Suppressor macrophage treated with lipopolysaccharide for 4 hours (primary cell): Measurements from ENCODE around the gene ARHGEF7.
A peak's percentile ranks its signal among the peaks of the same experiment; 100 is the strongest.
"Not testable (repeated sequence)": the region's sequence is repeated elsewhere in the genome, so short reads cannot be mapped to it uniquely, and the experiment has no call there.

Experiments used
- DNase-seq: peaks from one replicate; pipeline ENCODE4 v3.0.0-alpha.2; 2020

ARHGEF7 gene

DNA sequence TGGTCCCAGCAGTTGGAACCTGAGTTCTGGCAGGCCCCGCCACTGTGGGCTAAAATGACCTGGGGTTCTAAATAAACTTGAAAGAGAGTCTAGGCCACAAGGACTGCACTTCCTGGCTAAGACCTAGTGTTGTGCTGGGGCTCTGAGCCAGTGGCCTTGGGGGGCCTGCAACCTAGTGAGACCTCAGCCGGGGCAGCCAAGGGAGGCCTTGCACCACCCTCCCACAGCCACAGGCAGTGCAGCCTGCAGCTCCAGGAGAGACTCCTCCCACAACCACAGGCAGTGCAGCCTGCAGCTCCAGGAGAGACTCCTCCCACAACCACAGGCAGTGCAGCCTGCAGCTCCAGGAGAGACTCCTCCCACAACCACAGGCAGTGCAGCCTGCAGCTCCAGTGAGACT, 142.8 kb downstream of the ARHGEF7 start:
- DNase-seq = not testable (repeated sequence)

DNA sequence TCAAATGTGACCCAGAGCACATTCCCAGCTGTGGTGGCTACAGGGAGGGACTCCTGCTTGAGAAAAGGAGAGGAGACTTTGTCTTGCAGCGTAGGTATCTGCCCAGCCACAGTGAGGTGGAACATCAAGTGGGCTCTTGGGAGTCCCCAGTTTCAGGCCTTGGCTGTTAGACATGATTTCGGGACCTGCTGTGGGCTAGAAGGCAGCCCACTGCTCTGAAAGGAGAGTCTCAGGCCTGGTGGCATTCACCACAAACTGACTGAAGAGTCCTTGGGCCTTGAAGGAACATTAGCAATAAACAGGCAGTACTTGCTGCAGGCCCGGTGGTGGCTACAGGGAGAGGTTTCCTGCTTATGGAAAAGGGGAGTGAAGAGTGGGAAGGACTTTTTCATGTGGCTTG, 143.5 kb downstream of the ARHGEF7 start:
- DNase-seq = no peak

DNA sequence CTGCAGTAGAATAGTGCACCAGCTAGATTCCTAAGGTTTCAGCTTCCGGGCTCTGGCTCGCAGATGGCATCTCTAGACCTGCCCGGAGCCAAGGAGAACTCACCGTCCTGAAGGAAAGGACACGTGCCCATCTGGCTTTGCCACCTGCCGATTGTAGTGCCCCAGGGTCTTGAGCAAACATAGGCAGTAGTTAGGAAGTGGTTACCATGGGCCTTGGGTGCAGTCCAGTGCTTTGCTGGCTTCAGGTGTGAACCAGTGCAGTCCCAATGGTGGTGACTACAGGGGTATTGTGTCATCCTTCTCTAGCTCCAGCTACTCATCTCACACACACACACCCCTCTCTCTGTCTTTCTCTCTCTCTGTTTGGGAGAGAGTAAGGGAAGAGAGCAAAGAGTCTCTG, 143.9 kb downstream of the ARHGEF7 start:
- DNase-seq = no peak

DNA sequence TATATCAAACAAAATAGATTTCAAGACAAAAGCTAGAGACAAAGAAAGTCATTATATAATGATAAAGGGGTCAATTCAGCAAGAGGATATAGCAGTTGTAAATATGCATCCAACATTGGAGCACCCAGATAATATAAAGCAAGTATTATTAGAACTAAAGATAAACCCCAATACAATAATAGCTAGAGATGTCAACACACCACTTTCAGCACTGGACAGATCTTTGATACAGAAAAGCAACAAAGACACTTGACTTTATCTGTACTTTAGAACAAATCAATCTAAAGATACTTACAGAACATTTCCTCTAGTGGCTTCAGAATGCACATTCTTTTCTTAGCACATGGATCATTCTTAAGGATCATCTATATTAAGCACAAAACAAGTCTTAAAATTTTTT, 146.2 kb downstream of the ARHGEF7 start:
- DNase-seq = no peak

DNA sequence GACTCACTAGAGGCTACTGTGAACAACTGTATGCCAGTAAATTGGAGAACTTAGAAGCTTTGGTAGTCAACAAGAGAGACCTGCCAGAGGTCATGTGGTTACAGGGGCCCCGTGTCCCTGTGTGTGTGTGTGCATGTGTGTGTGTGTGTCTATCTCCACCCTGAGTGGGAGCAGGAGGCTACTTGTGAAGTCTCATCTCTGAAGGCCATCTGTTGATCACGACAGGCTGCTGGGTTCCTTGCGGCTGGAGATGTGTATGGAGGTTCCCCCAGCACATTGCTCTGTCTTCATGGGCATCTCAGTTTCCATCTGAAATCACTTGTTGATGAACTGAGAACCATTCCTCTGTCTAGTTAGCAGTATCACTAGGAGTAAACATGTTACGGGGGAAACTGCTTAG, 147.2 kb downstream of the ARHGEF7 start:
- no peak for DNase-seq

DNA sequence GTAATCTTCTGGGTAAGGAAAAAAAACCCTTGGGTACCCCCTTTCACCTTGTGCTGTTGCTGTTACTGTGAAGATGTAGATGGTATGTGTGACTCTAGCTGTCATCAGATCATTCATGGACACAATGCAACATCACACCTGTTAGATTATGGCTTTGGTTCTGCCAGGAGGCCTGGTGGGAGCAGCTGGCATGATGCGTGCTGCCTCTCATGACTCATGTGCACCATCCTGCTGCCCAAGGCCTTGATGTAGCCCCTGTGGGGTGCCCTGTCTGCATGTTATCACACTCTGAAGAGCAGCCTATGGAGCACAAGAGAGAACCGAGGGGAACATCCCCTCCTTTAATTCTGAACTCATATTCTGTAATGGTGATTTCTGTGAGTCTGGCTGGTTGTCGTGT, 147.6 kb downstream of the ARHGEF7 start:
- no peak for DNase-seq

DNA sequence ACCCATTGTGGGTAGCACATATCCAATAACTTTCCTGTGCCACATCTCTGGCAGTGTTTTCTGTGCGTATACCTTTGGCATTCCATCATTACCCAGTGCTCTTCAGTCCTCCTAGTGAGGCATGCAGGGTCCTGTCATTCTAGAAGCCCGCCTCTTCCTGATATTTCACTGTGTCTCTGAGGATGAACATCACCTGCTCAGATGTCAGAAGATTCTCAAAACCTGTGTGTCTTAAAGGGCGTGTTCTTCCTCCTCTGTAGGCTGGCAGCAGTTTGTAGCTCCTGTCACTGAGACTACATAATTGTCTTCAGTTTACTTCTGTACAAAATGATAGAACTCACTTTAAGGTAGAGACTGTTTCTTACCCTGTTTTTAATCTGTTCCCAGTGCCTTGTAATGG, 148.5 kb downstream of the ARHGEF7 start:
- DNase-seq = no peak

DNA sequence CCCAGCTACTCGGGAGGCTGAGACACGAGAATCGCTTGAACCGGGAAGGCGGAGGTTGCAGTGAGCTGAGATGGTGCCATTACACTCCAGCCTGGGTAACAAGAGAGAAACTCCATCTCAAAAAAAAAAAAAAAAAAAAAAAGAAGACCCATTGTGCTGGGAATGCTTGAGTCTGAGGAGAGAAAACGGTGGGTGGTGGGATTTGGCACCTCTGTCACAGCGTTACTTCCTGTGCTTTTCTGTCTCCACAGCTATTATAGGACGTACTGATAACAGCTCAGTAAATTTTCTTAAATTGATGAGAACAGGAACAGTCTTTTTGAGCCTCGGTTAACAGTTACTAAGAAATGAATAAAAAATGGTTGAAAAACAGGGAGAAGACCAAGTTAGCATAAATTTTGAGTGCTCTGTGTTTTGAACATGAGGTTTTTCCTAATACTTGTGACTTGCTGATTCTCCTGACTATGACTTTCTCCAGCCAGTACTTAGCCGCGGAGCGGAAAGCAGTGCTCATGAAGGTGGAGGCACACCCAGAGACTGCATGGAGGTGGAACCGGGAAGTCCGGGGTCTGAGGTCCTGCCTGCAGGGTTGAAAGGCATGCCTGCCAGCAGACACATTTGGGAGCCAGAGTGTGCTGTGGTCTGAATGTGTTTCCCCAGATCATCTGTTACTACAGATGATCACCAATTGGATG, 150.0 kb downstream of the ARHGEF7 start:
- DNase-seq = no peak

DNA sequence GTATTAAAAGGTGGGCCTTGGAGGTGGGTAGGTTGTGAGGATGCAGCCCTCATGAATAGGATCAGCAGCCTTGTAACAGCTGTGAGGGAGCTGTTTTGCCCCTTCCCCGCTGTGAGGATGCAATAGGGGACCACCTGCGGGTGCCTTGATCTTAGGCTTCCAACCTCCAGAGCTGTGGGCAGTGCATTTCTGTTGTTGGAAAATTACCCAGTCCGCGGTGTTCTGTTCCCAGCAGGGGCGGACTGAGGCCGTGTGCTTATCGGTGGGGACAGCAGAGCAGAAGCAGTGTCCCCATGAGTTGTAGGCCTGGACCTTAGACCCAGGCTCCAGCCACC, 150.6 kb downstream of the ARHGEF7 start:
- no peak for DNase-seq

DNA sequence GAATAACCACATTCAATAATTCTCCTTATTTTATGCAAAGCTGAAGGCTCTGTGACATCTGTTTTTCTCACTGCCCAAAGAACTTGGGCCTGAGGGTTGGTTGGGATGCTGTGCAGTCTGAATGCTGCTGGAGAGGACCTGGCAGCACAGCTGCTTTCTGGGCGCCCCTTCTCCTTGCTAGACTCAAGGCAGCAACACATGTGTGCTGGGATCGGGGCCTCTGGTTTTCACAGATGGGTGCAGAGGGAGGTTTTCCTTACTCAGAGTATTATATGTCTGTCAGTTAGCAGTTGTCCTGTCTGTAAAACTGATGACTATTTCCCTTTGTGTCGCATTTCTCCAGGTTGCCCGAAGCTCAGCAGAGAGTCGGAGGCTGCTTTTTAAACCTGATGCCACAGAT, 152.1 kb downstream of the ARHGEF7 start:
- DNase-seq = no peak

DNA sequence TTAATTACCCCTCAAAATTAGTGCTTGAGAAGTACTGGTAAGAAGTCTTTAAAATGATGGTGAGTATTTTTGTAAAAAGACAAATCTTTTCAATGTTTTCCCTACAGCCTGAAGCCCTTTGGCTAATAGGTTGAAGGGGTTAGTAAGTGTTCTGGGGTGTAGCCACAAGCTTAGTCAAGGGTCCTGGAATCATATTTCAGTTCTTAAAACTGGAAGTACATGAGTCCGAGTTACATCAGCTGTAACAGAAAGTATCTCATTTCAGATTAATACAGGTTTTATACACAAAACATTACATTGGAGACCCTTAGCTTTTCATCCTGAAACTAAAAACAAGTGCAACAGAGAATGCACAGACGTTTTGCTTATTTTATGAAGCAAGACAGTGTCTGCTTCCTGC, 152.7 kb downstream of the ARHGEF7 start:
- DNase-seq = no peak

DNA sequence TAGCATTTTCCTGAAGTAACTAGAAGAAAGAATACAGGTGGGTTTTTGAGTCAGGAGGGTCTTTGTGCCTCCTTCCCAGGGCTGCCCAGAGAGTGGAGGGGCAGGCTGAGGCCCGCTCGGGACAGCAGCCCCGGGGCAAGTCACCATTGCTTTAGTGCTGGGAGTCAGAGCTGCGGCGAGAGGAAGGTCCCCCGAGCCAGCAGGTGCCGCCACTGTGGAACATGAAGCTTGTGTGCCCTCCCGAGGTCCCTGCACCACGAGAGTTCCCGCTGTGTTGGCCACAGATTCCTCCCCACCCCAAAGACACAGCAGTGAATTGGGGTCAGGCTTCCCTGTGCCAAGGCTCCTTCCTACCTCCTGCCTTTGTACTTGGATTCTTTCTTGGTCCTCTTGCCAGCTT, 154.4 kb downstream of the ARHGEF7 start:
- DNase-seq = no peak

DNA sequence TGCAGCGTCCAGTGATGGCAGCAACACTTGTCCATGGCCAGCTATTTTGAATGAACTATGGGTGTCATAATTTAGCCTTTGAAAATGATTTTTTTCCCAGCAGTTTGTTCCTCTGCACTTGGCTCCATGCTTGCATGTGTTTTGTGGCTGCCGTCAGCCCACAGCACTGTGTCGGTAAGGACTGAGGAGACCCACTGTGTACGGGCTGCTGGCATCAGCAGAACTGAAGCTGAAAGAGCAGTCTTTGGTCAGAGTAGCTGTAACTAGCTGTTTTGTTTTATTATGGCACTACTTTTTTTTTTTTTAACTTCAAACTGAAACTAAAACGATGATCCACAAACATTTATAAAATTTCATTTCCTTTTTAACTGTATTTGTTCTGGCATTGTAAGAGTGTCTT, 155.0 kb downstream of the ARHGEF7 start:
- DNase-seq = no peak

DNA sequence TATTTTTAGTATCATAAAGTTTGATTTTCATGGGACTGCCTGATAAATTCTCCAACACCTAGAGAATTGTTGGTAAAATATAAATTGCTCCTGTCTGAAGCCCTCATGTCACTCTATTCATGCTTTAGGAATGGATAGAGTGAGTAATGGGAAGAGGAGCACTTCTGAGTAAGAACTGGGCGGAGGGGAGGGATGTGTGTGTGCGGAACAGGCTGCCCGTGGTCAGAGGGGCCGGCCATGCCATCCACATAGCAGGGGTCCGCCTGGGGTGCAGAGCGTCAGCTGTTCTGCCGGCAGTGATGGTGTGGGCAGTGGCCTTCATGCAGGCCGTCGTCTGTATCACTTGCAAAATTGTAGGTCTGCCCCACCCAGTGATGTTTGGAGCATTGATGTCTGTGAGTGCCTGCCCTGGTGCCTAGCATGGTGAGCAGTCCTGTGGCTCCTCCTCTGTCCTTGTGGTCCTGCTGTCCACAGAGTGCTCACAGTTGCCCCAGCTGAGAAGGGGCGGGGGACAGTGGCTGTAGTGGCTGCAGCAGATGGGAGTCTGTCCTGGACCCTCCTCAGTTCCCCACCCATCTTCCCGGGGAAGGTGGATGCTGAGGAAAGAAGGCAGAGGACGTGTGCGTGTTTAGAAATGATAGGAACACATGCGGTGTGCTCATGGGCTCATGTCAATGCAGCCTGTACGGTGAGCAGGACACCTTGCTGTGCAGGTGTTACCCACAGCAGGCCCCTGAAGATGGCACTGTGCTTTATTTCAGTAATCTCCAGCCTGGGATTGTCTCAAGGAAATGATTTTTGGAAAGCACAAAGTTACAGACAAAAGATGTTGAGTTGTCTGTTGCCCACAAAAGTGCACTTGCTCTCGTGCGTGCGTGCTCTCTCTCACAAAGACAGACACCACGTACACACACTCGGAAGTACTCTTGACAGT, 155.9 kb downstream of the ARHGEF7 start:
- no peak for DNase-seq

DNA sequence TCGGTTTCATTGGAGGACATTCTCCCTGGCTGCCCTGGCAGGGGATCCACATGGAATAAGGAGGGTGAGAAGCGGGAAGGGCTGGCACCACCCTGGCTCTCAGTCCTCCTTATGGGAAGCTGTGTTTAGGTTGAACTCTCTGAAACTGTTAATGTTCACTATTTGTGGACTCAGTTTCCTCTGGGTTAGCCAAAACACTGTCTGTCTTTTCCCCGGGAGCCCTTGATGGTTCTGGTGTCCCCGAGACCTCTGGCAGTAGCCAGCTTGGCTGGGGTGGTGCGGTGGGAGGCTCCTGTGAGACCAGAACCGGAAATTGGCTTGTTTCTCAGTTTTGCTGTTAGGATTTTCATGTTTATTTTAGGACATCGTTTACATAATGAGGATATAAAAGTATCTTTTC, 157.0 kb downstream of the ARHGEF7 start:
- no peak for DNase-seq

DNA sequence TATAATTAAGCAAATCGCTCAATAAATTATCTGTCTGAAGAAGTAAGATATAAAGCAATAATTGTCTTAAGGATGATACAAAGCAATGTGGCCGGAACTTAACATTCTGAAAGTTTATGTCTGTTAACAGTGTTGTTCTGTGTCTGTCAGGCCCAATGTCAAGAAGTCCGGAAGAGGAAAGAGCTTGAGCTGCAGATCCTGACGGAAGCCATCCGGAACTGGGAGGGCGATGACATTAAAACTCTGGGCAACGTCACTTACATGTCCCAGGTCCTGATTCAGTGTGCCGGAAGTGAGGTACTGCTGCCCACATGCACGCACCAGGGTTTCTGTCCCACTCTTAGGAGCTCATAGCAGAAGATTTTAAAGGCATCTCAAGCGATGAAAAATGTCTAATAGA, 160.3 kb downstream of the ARHGEF7 start:
- DNase-seq = no peak

DNA sequence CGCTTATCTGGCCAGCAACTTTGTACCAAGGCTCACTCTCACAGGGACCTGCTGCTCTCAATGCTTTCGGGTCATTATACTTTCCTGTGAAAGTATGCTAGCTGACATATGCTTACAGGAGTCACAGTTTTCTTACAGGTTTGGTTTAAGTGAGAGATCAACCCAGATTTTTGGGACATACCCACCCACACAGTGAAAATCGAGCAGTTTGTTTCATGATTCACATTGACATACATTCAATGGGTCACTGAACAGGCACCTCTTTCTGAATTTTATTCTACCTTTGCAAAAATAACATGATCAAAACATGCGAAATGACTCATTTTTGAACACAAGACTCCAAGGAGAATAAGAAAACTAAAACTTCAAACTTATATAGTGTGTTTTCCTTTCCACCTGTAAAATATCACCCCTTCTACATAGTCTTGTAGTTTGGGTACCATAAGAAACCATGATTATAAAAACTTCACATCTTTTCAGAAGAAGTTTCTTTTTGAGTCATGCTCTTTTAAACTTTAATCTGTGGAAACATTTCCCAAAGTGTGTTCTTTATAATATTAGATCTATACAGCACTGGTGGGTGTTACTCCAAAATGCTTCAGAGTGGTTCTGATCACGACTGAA, 161.0 kb downstream of the ARHGEF7 start:
- DNase-seq = no peak

DNA sequence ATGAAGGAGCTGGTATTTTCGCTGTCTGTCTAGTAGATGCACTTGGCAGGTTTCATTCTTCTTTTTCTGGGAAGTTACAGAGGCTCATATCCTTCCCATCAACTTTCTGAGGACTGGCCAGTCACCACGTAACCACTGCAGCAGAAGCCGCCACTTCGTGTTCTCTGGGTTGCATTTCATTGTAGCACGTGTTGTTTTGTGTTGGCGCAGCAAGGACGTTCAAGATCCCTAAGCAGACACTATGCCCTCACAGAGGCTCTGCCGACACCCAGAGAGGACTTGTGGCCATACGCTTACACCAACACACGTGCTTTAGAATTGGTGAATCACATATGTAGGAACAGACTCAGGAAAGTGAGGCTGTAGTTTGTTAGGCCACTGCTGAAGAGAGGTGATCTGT, 163.1 kb downstream of the ARHGEF7 start:
- DNase-seq = no peak

DNA sequence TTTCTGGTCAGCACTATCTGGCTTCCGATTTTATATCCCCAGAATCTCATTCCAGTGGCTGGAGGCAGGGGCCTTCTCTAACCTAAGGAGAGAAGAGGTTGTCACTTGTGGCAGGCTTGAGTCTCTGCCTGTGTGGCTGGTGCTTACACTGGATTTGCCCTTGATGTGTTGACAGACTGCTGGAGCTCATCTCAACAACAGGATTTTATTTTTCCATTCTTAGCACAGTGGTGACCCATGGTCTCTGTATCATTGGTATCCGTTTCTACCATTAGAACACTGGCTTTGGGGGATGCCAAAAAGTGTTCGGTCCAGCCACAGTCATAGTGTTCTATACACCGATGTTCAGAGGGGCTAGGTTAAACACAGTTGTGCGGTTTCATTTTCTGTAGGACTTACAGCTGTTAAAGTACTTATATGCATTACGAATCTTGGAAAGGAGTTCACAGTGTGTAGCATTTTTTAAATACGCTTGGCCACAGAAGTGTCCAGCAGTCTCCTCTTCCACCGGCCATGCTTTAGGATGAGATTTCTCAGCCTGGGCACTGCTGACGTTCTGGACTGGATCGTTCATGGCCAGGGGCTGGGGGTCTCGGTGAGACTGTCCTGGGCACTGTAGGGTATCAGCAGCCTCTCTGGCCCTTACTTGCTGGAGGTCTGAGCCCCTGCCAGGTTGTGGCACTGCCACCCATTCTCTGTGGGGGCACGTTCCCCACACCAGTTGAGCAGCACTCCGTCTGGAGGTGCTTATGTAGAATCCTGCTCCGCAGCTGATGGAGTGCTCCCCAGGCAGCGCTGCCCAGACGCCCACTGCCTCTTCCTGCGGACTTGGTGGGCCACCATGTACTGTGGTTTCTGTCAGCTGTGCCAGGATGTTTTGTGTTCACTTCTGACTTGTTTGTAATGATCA, 163.9 kb downstream of the ARHGEF7 start:
- no peak for DNase-seq

DNA sequence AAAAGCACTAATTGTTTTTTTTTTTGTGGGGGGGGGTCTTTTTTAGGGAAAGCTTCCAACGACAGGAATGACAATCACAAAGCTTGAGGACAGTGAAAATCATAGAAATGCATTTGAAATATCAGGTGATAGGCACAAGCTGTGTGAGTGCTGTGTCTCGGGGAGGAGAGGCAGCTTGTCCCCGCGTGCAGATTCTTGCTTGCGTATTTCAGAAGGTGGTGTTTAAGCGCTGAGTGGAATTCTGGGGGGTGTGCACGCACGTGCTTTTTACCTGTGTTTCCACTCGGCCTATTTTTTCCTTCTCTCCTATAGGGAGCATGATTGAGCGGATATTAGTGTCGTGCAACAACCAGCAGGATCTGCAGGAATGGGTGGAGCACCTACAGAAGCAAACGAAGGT, 165.1 kb downstream of the ARHGEF7 start:
- no peak for DNase-seq

DNA sequence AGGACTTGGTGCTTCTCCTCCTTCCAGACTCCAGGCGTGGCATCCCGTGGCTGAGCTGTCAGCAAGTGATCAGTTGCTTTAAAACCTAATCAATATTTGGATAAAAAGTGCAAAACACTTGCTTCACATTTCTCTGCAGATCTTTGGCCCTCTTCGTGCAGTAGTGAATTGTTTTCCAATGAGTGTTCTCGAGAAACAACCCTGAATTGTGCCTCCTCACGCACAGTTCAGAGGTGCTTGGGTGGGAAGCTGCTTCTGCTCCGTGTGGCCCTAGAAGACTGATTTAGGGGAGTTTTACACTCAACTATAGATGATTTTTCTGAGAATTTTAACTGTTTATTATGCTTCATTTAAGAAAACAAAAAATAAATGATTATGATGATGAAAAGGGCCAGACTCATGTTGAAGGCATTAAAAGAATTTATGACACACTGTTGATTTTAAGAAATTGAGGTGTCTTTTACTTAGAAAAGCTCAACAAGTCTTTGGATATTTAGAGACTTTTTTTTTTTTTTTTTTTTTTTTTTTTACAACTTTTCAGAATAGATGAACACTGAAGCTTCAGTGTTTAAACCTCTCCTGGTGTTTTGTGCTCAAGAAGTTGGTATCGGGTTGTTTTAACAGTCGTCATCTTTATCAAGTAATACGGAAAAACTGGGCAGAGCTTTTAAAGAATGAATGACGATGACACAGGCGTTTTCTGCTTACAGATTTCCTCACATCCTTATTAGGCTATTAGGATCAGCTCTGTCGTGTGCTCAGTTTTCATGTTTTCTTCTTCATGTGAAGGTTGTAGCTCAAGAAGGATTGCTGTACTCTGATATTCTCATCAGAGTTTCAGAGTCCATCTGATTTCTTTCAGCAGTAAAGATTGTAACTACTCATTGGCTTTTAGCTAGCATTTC, 165.8 kb downstream of the ARHGEF7 start:
- no peak for DNase-seq

DNA sequence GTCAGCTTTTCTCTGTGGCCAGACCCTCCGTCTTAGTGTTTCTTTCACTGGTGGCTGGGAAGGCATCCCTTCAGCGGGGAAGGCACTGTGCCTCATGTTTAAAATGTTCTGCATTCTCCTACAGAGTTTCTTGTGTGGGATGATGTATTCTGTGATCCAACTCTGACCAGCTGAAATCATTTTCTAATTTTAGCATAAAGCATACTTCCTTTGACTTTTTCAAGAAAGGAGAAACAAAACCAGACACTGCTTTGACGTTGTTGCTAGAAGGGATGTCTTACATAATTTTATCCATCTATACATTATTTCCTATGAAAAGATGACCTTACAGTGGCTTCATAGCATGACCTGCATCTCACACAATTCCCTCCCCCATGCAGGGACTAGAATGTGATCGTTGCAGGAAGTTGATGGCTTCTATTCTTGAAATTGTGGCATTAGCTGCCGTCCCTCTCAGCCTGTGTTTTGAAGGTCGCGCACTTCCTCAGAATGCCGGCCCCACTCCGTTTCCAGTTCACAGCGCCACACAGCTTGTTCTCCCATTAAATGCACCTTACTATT, 166.7 kb downstream of the ARHGEF7 start:
- peak; percentile 89 for DNase-seq
